MM.1S (cell line): Measurements from ENCODE around the gene LIPG.
"Not testable (repeated sequence)": the region's sequence is repeated elsewhere in the genome, so short reads cannot be mapped to it uniquely, and the experiment has no call there.

Experiments
- DNase-seq: peaks from one replicate; pipeline ENCODE4 v3.0.0-alpha.2; 2015
- H2AFZ ChIP-seq: fragments of 300-600 bp; sonication (generic); 2 replicates; pipeline ENCODE4 v1.6.0; 2016; ENCODE audit warnings: antibody characterized with exemption, low read length
- H3F3A ChIP-seq: fragments of 300-600 bp; sonication (generic); 2 replicates; pipeline ENCODE4 v1.6.1; 2016; ENCODE audit warnings: mild to moderate bottlenecking, antibody characterized with exemption, low read length, moderate library complexity, mixed read lengths; ENCODE audit not compliant: insufficient read depth
- H3K27ac ChIP-seq: fragments of 300-600 bp; sonication (generic); 2 replicates; pipeline ENCODE4 v1.5.1; 2016; ENCODE audit warnings: mild to moderate bottlenecking, low read length
- H3K27me3 ChIP-seq: fragments of 300-600 bp; sonication (generic); replicated peaks from 2 replicates; pipeline ENCODE4 v1.6.0; 2016; ENCODE audit warnings: low read length; ENCODE audit not compliant: insufficient read depth
- H3K36me3 ChIP-seq: fragments of 300-600 bp; sonication (generic); replicated peaks from 2 replicates; pipeline ENCODE4 v1.6.1; 2016; ENCODE audit warnings: mild to moderate bottlenecking, low read length, mixed read lengths; ENCODE audit not compliant: insufficient read depth
- H3K4me1 ChIP-seq: fragments of 300-600 bp; sonication (generic); 2 replicates; pipeline ENCODE4 v1.6.1; 2016; ENCODE audit warnings: low read length, mixed read lengths
- H3K4me2 ChIP-seq: fragments of 300-600 bp; sonication (generic); 2 replicates; pipeline ENCODE4 v1.6.0; 2016; ENCODE audit warnings: low read depth, low read length
- H3K4me3 ChIP-seq: fragments of 300-600 bp; sonication (generic); 2 replicates; pipeline ENCODE4 v1.5.1; 2016; ENCODE audit warnings: low read length, mixed read lengths
- H3K79me2 ChIP-seq: fragments of 300-600 bp; sonication (generic); 2 replicates; pipeline ENCODE4 v1.6.1; 2016; ENCODE audit warnings: mixed run types, low read length, mixed read lengths
- H3K9ac ChIP-seq: fragments of 300-600 bp; sonication (generic); 2 replicates; pipeline ENCODE4 v1.6.1; 2016; ENCODE audit warnings: low read length, mixed read lengths
- H3K9me2 ChIP-seq: fragments of 300-600 bp; sonication (generic); replicated peaks from 2 replicates; pipeline ENCODE4 v1.6.1; 2016; ENCODE audit warnings: mild to moderate bottlenecking, low read length, mixed read lengths; ENCODE audit not compliant: insufficient read depth
- H3K9me3 ChIP-seq: fragments of 300-600 bp; sonication (generic); replicated peaks from 2 replicates; pipeline ENCODE4 v1.6.1; 2016; ENCODE audit warnings: mild to moderate bottlenecking, low read length, mixed read lengths; ENCODE audit not compliant: insufficient read depth
- H4K20me1 ChIP-seq: fragments of 300-600 bp; sonication (generic); 2 replicates; pipeline ENCODE4 v1.6.1; 2016; ENCODE audit warnings: mild to moderate bottlenecking, low read length, moderate library complexity, mixed read lengths; ENCODE audit not compliant: insufficient read depth
- EZH2 ChIP-seq: fragments of 300-600 bp; sonication (generic); optimal IDR thresholded peaks from 2 replicates; pipeline ENCODE3; 2017; ENCODE audit warnings: low read depth, mild to moderate bottlenecking, antibody characterized with exemption, low read length, mixed read lengths
- EZH2phosphoT487 ChIP-seq: fragments of 300-600 bp; sonication (generic); IDR thresholded peaks from 2 replicates; pipeline ENCODE4 v1.6.1; 2018; ENCODE audit warnings: antibody characterized with exemption, low read length
- TF ChIP-seq, protein P1 (sequence below): fragments of 300-600 bp; sonication (generic); IDR thresholded peaks from 2 replicates; pipeline ENCODE4 v1.5.1; 2016; ENCODE audit warnings: antibody characterized with exemption, low read length, mixed read lengths

Gene LIPG

DNA sequence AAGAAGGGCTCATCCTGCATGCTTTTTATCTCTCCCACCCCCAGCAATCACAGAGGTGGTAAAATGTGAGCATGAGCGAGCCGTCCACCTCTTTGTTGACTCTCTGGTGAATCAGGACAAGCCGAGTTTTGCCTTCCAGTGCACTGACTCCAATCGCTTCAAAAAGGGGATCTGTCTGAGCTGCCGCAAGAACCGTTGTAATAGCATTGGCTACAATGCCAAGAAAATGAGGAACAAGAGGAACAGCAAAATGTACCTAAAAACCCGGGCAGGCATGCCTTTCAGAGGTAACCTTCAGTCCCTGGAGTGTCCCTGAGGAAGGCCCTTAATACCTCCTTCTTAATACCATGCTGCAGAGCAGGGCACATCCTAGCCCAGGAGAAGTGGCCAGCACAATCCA lies 19.5 kb downstream of the LIPG start:
- Histone ChIP-seq H3K27ac (no peak overlapping the region), H3K27me3 (no peaks in the 10 kb centered on the region), H3K9me2 (no peaks in the 10 kb centered on the region), H3K36me3 (no peaks in the 10 kb centered on the region), H2AFZ (no peak overlapping the region), H3K9me3 (no peaks in the 10 kb centered on the region), H3K4me1 (no peaks in the 10 kb centered on the region), H3F3A (no peaks in the 10 kb centered on the region), H3K9ac (no peak overlapping the region), H3K4me2 (no peak overlapping the region), H3K79me2 (no peaks in the 10 kb centered on the region), H4K20me1 (no peaks in the 10 kb centered on the region), H3K4me3 (no peak overlapping the region)
- no peak for DNase-seq
- TF ChIP-seq EZH2 (no peak), EZH2phosphoT487 (no peak)
- TF ChIP-seq, protein P1, sequence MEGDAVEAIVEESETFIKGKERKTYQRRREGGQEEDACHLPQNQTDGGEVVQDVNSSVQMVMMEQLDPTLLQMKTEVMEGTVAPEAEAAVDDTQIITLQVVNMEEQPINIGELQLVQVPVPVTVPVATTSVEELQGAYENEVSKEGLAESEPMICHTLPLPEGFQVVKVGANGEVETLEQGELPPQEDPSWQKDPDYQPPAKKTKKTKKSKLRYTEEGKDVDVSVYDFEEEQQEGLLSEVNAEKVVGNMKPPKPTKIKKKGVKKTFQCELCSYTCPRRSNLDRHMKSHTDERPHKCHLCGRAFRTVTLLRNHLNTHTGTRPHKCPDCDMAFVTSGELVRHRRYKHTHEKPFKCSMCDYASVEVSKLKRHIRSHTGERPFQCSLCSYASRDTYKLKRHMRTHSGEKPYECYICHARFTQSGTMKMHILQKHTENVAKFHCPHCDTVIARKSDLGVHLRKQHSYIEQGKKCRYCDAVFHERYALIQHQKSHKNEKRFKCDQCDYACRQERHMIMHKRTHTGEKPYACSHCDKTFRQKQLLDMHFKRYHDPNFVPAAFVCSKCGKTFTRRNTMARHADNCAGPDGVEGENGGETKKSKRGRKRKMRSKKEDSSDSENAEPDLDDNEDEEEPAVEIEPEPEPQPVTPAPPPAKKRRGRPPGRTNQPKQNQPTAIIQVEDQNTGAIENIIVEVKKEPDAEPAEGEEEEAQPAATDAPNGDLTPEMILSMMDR = no peak

DNA sequence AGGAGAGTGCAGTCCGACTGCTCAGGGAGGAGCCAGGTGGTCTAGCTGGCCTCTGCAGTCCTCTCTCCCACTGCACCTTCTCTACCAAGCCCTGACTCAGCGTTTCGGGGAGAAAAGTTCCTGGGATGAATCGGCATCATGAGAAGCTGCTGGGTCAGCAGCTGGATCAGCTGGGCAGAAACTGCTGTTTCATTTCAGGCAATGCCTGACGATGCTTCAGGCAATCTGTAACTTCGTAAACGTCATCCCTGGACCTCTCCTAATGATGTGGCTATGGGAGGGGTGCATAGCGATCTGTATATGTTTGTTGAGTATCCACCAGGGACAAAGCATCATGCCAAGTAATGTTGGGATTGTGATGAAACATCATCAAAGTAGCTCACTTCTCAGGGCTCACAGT lies 20.7 kb downstream of the LIPG start:
- DNase-seq = no peak
- Histone ChIP-seq H3K36me3 (no peaks in the 10 kb centered on the region), H3K4me1 (no peaks in the 10 kb centered on the region), H3K9ac (no peak overlapping the region), H3K27ac (no peak overlapping the region), H3K4me3 (no peak overlapping the region), H3F3A (no peaks in the 10 kb centered on the region), H4K20me1 (no peaks in the 10 kb centered on the region), H2AFZ (no peak overlapping the region), H3K4me2 (no peak overlapping the region), H3K27me3 (no peaks in the 10 kb centered on the region), H3K9me3 (no peaks in the 10 kb centered on the region), H3K9me2 (no peaks in the 10 kb centered on the region), H3K79me2 (no peaks in the 10 kb centered on the region)
- no peak for TF ChIP-seq EZH2phosphoT487
- no peak for TF ChIP-seq EZH2
- TF ChIP-seq, protein P1 = no peak

DNA sequence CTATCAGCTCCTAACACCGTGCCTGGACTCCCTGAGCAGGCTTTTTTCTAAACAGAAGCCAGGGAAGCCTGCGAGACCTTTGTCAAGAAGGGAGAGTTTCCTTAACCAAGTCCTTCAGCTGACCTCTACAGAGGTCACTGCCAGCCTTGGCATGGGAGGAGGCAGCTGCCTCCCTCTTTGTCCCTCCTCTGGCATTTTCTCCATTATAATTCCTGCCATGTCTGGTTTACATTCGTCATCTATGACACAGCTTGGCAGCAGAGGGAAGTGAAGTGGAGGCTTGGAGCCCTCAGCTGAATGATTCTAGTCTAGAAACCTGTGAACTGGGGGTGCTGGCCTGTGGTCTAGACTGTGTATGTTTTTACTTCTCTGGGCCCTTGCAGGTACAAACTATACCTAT lies 22.5 kb downstream of the LIPG start:
- Histone ChIP-seq H3F3A (no peaks in the 10 kb centered on the region), H3K4me1 (no peaks in the 10 kb centered on the region), H3K79me2 (no peaks in the 10 kb centered on the region), H3K9me3 (no peaks in the 10 kb centered on the region), H3K27ac (no peak overlapping the region), H3K4me2 (no peak overlapping the region), H2AFZ (no peak overlapping the region), H4K20me1 (no peaks in the 10 kb centered on the region), H3K9ac (no peak overlapping the region), H3K4me3 (no peak overlapping the region), H3K36me3 (no peaks in the 10 kb centered on the region), H3K9me2 (no peaks in the 10 kb centered on the region), H3K27me3 (no peaks in the 10 kb centered on the region)
- TF ChIP-seq, protein P1 = no peak
- TF ChIP-seq EZH2 (no peak), EZH2phosphoT487 (no peak)
- no peak for DNase-seq

DNA sequence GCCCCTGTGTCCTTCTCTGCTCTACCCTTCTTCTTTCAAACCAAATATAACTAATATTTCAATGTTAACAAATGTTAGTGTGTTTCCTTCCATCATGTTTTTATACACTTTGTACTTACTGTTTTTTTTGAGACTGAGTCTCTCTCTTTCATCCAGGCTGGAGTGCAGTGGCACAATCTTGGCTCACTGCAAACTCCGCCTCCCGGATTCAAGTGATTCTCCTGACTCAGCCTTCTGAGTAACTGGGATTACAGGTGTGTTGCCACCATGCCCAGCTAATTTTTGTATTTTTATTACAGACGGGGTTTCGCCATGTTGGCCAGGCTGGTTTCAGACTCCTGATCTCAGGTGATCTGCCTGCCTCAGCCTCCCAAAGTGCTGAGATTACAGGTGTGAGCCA lies 23.1 kb downstream of the LIPG start:
- H3K9me2 ChIP-seq, H3K4me3 ChIP-seq, H3K27ac ChIP-seq, H3K4me1 ChIP-seq, H3F3A ChIP-seq, H3K4me2 ChIP-seq, H3K36me3 ChIP-seq, H3K27me3 ChIP-seq, H3K79me2 ChIP-seq, DNase-seq, H2AFZ ChIP-seq, H3K9me3 ChIP-seq, H3K9ac ChIP-seq, H4K20me1 ChIP-seq: not testable (repeated sequence)
